ENCODE measurements around the gene CHTF18.

CHTF18 gene

GRCh38 chr16:760545-761343 lies 27.7 kb upstream of the CHTF18 start, which contains the start of gene MSLN:
Gene MSLN, plus strand, starts transcription at chr16:760734. Its CDS starts 1,947 bp downstream, at chr16:762681.
- no peak for DNase-seq (ENCODE audit: low read depth)

- DNase-seq (ENCODE audit: low read depth), result no peak
These were observed 26.6 kb upstream of the CHTF18 start for GRCh38 chr16:761625-762513.

GRCh38 chr16:762595-763268 lies 25.7 kb upstream of the CHTF18 start:
- DNase-seq (ENCODE audit: low read depth), result no peak

- DNase-seq (ENCODE audit: low read depth), result no peak
These were observed 24.8 kb upstream of the CHTF18 start for GRCh38 chr16:763369-764183.

- no peak for DNase-seq (ENCODE audit: low read depth)
These were observed 24.2 kb upstream of the CHTF18 start for GRCh38 chr16:764184-764750.

GRCh38 chr16:764848-765487 lies 23.5 kb upstream of the CHTF18 start:
- no peak for DNase-seq (ENCODE audit: low read depth)

GRCh38 chr16:765488-765865 lies 22.9 kb upstream of the CHTF18 start:
- no peak for DNase-seq (ENCODE audit: low read depth)

- no peak for DNase-seq (ENCODE audit: low read depth)
These were observed 22.2 kb upstream of the CHTF18 start for GRCh38 chr16:766008-766819.

- no peak for DNase-seq (ENCODE audit: low read depth)
These were observed 21.4 kb upstream of the CHTF18 start for GRCh38 chr16:766820-767640.

- DNase-seq (ENCODE audit: low read depth), result no peak
These were observed 20.6 kb upstream of the CHTF18 start for GRCh38 chr16:767743-768235.

GRCh38 chr16:768428-768827 lies 20.0 kb upstream of the CHTF18 start:
- no peak for DNase-seq (ENCODE audit: low read depth)

GRCh38 chr16:769184-769784 lies 19.1 kb upstream of the CHTF18 start:
- DNase-seq (ENCODE audit: low read depth), result no peak

- no peak for DNase-seq (ENCODE audit: low read depth)
These were observed 18.5 kb upstream of the CHTF18 start for GRCh38 chr16:769934-770333.

GRCh38 chr16:770411-770810 lies 18.0 kb upstream of the CHTF18 start:
- DNase-seq (ENCODE audit: low read depth), result no peak

- no peak for DNase-seq (ENCODE audit: low read depth)
These were observed 15.5 kb upstream of the CHTF18 start for GRCh38 chr16:772959-773358.

GRCh38 chr16:774086-775001 lies 14.1 kb upstream of the CHTF18 start:
- no peak for DNase-seq (ENCODE audit: low read depth)

- no peak for DNase-seq (ENCODE audit: low read depth)
These were observed 13.1 kb upstream of the CHTF18 start for GRCh38 chr16:775236-775796.
